ENCODE measurements around the gene VENTX.

Gene VENTX

GRCh38 chr10:133237588-133238465 lies at the start of gene VENTX:
Gene VENTX (plus strand): TSS chr10:133237855. CDS start chr10:133237915, 60 bp downstream.
- no peak for DNase-seq (ENCODE audit: low spot score)

- DNase-seq (ENCODE audit: low spot score), result no peak
Measured at GRCh38 chr10:133187906-133188681, 49.6 kb upstream of the VENTX start.

DNA sequence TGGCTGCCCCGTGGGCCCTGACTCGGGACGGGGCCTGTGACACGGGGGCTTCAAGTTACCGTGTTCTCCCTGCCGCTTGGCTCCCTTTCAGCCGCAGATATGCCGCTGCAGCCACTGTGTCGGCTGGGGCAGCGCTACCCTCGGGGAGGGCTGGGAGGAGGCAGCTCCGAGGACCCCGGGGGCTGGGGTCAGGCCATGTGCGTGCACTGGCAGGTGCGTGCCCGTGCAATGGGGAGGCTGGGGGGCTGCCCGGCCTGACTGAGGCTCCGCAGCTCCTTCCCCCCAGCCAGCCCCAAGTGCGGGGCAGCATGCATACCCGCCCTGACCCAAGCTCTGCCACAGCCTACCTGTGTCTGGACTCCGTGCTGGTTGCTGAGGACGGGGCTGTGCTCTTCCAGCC lies 48.4 kb upstream of the VENTX start:
- no peak for DNase-seq (ENCODE audit: low spot score)

GRCh38 chr10:133189726-133190125 lies 47.9 kb upstream of the VENTX start:
- no peak for DNase-seq (ENCODE audit: low spot score)

GRCh38 chr10:133190225-133190624 lies 47.4 kb upstream of the VENTX start:
- no peak for DNase-seq (ENCODE audit: low spot score)

DNA sequence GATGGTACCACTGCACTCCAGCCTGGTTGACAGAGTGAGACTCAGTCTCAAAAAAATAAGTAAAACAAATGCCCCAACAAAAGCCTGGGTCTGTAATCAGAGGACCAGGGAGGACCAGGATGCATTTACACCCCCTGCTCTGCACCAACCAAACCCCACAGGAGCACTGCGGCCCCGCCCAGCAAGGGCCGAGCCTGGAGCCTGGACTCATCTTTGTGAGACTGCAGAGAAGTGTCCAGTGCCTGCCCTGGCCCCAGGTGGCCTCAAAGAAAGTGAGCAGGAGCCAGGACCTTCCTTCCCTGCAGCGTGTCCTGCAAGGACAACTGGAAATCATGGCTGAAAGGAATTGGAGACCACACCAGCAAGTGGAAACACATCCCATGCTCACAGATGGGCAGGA lies 46.0 kb upstream of the VENTX start:
- no peak for DNase-seq (ENCODE audit: low spot score)

GRCh38 chr10:133194151-133194550 lies 43.5 kb upstream of the VENTX start:
- no peak for DNase-seq (ENCODE audit: low spot score)

GRCh38 chr10:133195096-133195495 lies 42.6 kb upstream of the VENTX start:
- no peak for DNase-seq (ENCODE audit: low spot score)

GRCh38 chr10:133195611-133196010 lies 42.0 kb upstream of the VENTX start:
- no peak for DNase-seq (ENCODE audit: low spot score)

DNA sequence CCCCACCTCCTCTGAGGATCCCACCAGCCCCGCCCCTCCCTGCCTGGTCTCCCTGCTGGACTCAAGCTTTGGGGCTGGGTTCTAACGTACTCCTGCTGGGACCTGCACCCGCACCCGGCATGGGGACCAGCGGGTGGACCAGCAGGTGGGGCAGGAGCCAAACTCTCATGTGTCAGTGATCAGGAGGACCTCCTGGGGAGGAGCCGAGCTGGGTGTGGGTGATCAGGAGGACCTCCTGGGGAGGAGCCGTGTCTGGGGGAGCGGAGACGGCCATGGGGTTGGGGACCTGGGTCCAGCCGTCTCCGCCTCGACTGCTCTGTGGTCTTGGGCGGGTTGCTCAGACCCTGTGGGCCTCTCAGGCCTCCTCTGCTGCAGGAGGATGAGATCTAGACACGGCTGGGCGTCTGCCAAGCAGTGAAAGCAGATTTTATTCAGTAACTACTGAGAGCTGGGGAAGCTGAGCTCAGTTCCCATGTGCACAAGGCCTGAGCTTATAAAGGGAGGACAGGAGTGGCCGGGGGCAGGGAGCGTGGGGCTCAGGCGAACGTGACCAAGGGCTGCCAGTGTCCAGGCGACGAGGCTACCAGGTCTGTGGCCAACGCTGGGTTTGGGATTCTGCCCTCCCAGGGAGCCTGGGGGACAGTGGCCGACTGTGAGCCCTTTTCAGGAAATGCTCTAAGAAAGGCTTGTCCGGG lies 41.3 kb upstream of the VENTX start:
- no peak for DNase-seq (ENCODE audit: low spot score)

DNA sequence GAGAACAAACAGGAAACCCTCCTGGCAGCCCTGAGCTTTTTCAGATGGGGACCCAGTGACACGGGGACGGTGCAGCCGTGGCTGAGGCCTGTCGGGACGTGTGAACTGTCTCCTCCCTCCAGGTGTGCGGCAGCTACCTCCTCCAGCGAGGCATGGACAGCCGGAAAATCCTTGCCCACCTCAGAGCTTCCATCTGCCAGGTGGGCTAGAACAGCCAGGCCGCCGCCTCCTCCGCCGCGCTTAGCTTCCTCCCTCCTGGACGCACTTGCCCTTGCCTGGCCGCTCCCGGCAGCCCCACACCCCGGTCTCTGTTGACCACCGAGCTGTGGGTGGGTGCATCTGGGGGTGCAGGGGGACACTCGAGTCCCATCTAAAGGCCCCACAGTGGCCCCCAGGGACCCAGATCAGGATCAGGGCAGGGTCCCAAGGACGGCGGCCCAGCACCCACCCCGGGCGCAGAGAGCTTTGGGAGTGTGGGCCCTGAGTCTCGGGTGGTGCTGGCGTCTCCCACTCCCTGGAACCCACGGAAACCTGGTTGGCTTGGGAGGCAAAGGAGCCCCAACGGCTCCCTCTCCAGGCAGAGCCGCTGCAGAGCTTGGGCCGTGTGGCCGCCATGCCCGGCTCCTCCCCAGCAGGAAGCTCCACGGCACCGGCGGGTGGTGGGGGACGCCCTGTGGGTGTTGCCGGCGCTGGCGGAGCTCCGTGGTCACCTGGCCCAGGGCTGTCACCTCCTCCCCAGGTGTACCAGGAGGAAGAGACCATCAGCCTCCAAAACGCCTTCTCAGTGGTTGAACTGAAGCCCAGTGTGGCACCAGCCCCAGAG lies 40.5 kb upstream of the VENTX start:
- DNase-seq (ENCODE audit: low spot score), result no peak

- no peak for DNase-seq (ENCODE audit: low spot score)
Measured at GRCh38 chr10:133197786-133198185, 39.9 kb upstream of the VENTX start.

DNA sequence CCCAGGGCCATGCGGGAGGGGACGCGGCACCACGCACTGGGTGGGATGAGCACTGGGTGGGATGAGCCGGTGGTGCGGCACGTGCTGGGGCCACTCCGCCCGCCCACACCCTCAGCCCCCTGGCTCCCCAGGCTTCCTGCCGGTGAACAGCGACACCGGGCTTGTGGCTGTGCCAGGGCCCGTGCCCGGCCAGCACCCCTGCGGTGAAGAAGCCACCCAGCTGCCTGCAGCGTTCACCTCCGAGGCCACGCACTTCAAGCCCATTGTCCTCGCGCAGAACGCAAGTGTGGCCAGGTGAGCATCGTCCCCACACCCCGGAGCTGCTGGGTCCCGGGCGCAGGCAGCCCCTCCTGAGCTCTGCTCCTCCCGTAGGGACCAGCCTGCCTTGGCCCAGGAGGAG lies 39.4 kb upstream of the VENTX start:
- DNase-seq (ENCODE audit: low spot score), result no peak

GRCh38 chr10:133198621-133199487 lies 38.8 kb upstream of the VENTX start:
- DNase-seq (ENCODE audit: low spot score), result no peak

GRCh38 chr10:133199488-133199885 lies 38.2 kb upstream of the VENTX start:
- DNase-seq (ENCODE audit: low spot score), result no peak

DNA sequence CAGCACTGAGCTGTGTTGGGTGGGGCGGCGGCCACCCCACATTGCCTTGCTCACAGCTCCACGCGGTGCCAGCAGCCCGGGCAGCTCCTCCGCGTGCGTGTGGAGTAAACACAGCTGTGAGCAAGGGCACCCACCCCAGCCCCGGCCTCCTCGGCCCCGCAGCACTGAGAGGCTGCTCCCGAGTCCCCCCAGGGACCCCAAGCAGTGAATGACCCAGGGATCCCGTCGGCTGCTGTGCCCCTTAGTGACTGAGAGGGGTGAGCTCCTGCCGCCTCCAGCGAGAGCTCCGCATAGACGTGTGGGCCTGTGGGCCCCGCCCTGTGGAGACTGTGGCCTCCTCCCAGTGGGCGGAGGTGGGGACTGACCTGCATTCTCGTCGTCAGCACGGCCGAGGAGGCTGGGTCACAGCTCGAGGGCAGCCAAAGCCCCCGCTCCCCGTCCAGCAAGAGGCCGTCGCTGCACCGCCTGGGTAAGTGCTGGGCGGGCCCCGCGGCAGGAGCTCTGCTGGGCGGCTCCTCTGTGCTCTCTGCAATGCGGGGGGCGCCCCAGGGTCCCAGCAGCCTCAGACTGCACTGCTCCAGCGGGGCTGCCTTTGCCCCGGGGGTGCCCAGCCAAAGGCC lies 37.6 kb upstream of the VENTX start:
- DNase-seq (ENCODE audit: low spot score), result no peak

- no peak for DNase-seq (ENCODE audit: low spot score)
Measured at GRCh38 chr10:133200621-133201031, 37.0 kb upstream of the VENTX start.

DNA sequence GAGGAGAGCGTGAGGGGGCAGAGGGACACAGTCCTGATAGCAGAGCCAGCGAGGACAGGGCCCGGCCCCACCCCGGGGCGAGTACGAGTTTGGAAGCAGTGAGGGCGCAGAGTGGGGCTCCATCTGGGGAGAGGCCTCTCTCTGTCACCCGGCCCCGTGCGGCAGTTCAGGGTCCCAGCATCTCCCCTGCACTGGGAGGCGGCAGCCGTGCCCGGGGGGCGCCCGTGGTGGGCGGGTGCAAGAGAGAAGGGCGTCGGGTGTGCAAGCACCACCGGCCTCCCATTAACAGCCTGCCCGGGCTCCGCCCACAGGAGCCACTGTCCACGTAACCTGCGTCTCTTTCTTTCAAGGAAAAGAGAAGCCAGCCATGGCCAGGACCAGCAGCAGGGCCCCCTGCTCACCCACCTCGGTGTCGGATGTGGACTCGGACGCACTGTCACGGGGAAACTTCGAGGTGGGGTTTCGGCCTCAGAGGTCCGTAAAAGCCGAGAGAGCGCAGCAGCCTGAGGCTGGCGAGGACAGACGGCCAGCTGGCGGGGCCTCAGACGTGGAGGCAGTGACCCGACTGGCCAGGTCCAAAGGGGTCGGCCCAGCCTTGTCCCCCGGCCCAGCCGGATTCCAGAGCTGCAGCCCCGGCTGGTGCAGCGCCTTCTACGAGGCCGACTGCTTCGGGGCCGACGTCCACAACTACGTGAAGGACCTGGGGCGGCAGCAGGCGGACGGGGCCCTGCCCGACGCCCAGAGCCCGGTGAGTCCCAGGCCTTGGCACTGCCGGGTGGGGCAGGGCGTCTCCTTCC lies 36.3 kb upstream of the VENTX start:
- no peak for DNase-seq (ENCODE audit: low spot score)

GRCh38 chr10:133201948-133202725 lies 35.5 kb upstream of the VENTX start:
- DNase-seq (ENCODE audit: low spot score), result no peak
